T follicular helper cell (primary cell): ENCODE measurements around the gene EFNA1.
"Not testable (repeated sequence)": the region's sequence is repeated elsewhere in the genome, so short reads cannot be mapped to it uniquely, and the experiment has no call there.

Source experiments
- DNase-seq: peaks from one replicate; pipeline ENCODE4 v3.0.0-alpha.2; 2020; ENCODE audit warnings: low read depth

Gene EFNA1

GRCh38 chr1:155145491-155145890, 17.8 kb downstream of the EFNA1 start:
- no peak for DNase-seq

GRCh38 chr1:155155996-155156643, 28.4 kb downstream of the EFNA1 start:
- DNase-seq: not testable (repeated sequence)

GRCh38 chr1:155158991-155159390, 31.3 kb downstream of the EFNA1 start:
- no peak for DNase-seq

GRCh38 chr1:155160128-155160527, 32.5 kb downstream of the EFNA1 start:
- no peak for DNase-seq

GRCh38 chr1:155162631-155163030, 35.0 kb downstream of the EFNA1 start:
- not testable (repeated sequence) for DNase-seq

GRCh38 chr1:155163785-155164184, 36.1 kb downstream of the EFNA1 start:
- DNase-seq: not testable (repeated sequence)

- DNase-seq: not testable (repeated sequence)
Measured at GRCh38 chr1:155164625-155165024, 36.9 kb downstream of the EFNA1 start.

- no peak for DNase-seq
Measured at GRCh38 chr1:155166051-155166470, 38.4 kb downstream of the EFNA1 start.

GRCh38 chr1:155166471-155167165, 38.9 kb downstream of the EFNA1 start:
- DNase-seq: no peak

GRCh38 chr1:155167166-155168104, 39.8 kb downstream of the EFNA1 start:
- DNase-seq: peak; percentile 77

- not testable (repeated sequence) for DNase-seq
Measured at GRCh38 chr1:155168105-155168445, 40.4 kb downstream of the EFNA1 start.

- no peak for DNase-seq
Measured at GRCh38 chr1:155168456-155169210, 41.0 kb downstream of the EFNA1 start.

GRCh38 chr1:155169541-155169940, 41.9 kb downstream of the EFNA1 start:
- no peak for DNase-seq

- DNase-seq: no peak
Measured at GRCh38 chr1:155170101-155170785, 42.6 kb downstream of the EFNA1 start.

- DNase-seq: no peak
Measured at GRCh38 chr1:155170806-155171205, 43.1 kb downstream of the EFNA1 start.

- DNase-seq: no peak
Measured at GRCh38 chr1:155171836-155172731, 44.4 kb downstream of the EFNA1 start.

GRCh38 chr1:155172732-155173477, 45.2 kb downstream of the EFNA1 start, which contains the start of gene KRTCAP2:
Gene KRTCAP2, minus strand, starts transcription at chr1:155173304. Its CDS starts 80 bp downstream, at chr1:155173224.
- peak; percentile 88 for DNase-seq

- peak; percentile 48 for DNase-seq
Measured at GRCh38 chr1:155173478-155174323, 46.0 kb downstream of the EFNA1 start, which contains the start of gene TRIM46. Gene TRIM46, plus strand, starts transcription at chr1:155173849. Its CDS starts 118 bp downstream, at chr1:155173967.
